IPS-20b (cell line): ENCODE results near the gene PTPRN2.

Experiments
- H3K27ac ChIP-seq: one replicate; pipeline ENCODE4 v1.5.1; 2013; ENCODE audit warnings: low read length
- H3K27me3 ChIP-seq: 2 replicates; pipeline ENCODE4 v1.6.1; 2013; ENCODE audit warnings: mild to moderate bottlenecking, low read length, inconsistent platforms; ENCODE audit not compliant: insufficient read depth
- H3K36me3 ChIP-seq: 2 replicates; pipeline ENCODE4 v1.6.1; 2013; ENCODE audit warnings: low read depth, mild to moderate bottlenecking, inconsistent platforms, low read length, moderate library complexity; ENCODE audit not compliant: insufficient read depth
- H3K4me1 ChIP-seq: 2 replicates; pipeline ENCODE4 v1.6.1; 2013; ENCODE audit warnings: mild to moderate bottlenecking, control low read depth, inconsistent platforms, low read length, moderate library complexity; ENCODE audit not compliant: insufficient read depth
- H3K4me3 ChIP-seq: 2 replicates; pipeline ENCODE4 v1.5.1; 2013; ENCODE audit warnings: mild to moderate bottlenecking, low read length, inconsistent platforms
- H3K9ac ChIP-seq: 2 replicates; pipeline ENCODE4 v1.6.1; 2013; ENCODE audit warnings: low read depth, mild to moderate bottlenecking, inconsistent platforms, low read length, moderate library complexity
- H3K9me3 ChIP-seq: 2 replicates; pipeline ENCODE4 v1.6.1; 2013; ENCODE audit warnings: mild to moderate bottlenecking, low read depth, low read length, inconsistent platforms; ENCODE audit not compliant: insufficient read depth

PTPRN2 gene

DNA sequence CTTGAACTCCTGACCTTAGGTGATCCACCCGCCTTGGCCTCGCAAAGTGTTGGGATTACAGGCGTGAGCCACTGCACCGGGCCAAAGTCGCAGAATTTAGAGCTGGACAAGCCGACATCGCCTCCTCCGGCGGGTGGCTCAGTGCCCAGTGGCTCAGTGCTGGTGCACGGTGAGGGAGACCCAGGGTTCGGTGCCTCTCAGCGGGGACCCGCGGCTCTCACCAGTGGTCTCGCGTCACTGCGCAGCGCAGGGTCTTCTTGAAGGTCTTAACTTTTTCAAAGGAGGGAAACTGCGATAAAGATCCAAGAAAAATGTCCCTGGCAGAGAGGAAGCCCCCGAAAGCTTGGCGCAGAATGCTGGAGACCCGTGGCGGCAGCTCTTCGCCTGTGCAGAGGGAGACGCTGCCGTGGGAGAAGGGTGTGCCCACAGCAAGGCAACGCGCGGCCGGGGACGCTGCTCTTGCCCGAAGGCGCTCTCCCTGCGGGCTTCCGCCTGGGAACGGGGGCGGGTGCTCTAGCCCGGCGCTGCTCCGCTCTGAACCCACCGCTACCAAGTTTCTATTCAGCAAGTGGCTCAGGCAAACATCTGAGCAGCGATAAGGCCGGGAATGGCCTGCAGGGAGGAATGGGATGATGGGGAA lies 926.5 kb downstream of the PTPRN2 start:
- peaks cover 35% of the 10 kb centered on the region for H3K9me3 ChIP-seq
- no peaks in the 10 kb centered on the region for H3K36me3 ChIP-seq
- H3K27me3 ChIP-seq: no peaks in the 10 kb centered on the region
- no peak overlapping the region for H3K9ac ChIP-seq
- no peak overlapping the region for H3K4me3 ChIP-seq
- H3K4me1 ChIP-seq: no peaks in the 10 kb centered on the region
- no peak overlapping the region for H3K27ac ChIP-seq

DNA sequence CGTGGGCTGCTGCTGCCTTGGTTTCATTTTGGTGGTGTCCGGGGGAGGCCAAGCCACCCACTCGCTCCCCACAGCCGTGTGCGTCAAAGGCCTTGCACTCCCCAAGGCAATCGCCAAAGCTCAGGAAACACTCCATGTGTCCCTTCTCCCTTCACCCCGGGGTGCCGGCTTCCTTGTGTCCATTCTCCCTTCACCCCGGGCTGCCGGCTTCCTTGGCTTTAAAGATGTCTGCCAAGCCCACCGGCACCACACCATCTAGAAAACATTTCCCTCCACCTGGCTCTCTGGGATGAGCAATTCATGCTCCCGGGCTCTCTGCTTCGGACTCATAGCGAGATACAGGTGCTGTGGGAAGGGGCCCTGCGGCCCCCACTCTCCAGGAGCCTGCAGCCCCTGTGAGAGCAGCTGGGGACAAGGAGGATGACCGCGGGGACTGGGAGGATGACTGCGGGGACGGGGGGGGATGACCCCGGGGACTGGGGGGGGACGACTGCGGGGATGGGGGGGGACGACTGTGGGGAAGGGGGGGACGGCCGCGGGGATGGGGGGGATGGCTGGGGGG lies 928.7 kb downstream of the PTPRN2 start:
- Histone ChIP-seq H3K36me3 (no peaks in the 10 kb centered on the region), H3K27ac (no peak overlapping the region), H3K9me3 (peaks cover 41% of the 10 kb centered on the region), H3K4me3 (no peak overlapping the region), H3K27me3 (no peaks in the 10 kb centered on the region), H3K4me1 (no peaks in the 10 kb centered on the region), H3K9ac (no peak overlapping the region)

GRCh38 chr7:157657741-157658740 lies 929.6 kb downstream of the PTPRN2 start:
- no peaks in the 10 kb centered on the region for H3K36me3 ChIP-seq
- H3K27ac ChIP-seq: no peak overlapping the region
- no peak overlapping the region for H3K4me3 ChIP-seq
- no peak overlapping the region for H3K9ac ChIP-seq
- H3K27me3 ChIP-seq: no peaks in the 10 kb centered on the region
- peaks cover 47% of the 10 kb centered on the region for H3K9me3 ChIP-seq
- no peaks in the 10 kb centered on the region for H3K4me1 ChIP-seq

DNA sequence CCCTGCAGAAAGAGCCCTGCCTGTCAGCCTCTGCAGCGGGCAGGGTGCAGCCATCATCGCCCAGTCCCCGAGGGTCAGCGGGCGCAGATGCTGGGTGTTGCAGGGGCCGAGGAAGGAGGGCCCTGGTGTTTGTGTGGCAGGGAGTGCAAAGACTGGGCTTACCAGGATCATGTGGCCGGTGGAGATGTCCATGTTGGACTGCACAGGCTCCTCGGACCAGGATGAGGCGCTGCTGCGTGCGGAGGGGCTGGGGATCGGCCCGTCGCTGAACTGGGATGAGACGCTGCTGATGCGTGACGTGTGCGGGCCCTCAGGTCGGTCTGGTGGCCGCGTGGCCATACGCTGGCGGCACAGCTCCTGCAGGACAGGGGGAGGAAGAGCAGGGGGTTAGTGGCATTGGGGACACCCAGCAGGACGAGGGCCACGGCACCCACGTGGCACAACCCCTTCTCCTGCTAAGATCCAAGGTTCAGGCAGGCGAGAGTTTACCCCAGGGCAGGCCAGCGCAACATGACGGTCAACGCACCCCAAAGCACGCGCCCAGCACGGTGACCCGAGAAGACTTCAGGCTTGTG lies 931.3 kb downstream of the PTPRN2 start:
- H3K27ac ChIP-seq: no peak overlapping the region

DNA sequence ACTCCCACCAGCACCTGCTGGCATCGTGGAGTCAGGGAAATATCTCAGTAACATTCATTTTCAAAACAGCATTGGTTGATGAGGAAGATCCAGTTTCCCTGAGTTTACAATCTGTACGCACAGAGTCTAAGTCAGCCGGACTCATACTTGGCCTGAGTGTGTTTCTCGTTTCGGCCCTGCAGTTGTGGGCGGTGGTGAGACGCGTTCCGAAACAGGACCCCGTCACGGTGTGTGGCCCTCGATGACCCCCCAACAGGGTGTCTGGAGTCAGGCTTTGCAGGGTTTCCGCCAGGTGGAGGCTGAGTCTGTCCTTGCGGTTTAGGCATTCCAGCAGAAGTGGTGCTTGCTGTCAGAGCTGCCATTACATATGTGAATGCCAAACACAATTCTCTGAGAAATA lies 933.3 kb downstream of the PTPRN2 start:
- Histone ChIP-seq H3K27me3 (no peaks in the 10 kb centered on the region), H3K27ac (no peak overlapping the region), H3K9me3 (peaks cover 52% of the 10 kb centered on the region), H3K9ac (no peak overlapping the region), H3K4me3 (no peak overlapping the region), H3K4me1 (no peaks in the 10 kb centered on the region), H3K36me3 (no peaks in the 10 kb centered on the region)

More for the DNA sequence above, 931.3 kb downstream of the PTPRN2 start:
- Histone ChIP-seq H3K36me3 (no peaks in the 10 kb centered on the region), H3K9me3 (peaks cover 52% of the 10 kb centered on the region), H3K9ac (no peak overlapping the region), H3K27me3 (no peaks in the 10 kb centered on the region), H3K4me1 (no peaks in the 10 kb centered on the region), H3K4me3 (no peak overlapping the region)

- H3K36me3 ChIP-seq: no peaks in the 10 kb centered on the region
- no peak overlapping the region for H3K27ac ChIP-seq
- peaks cover 52% of the 10 kb centered on the region for H3K9me3 ChIP-seq
- no peak overlapping the region for H3K4me3 ChIP-seq
- H3K27me3 ChIP-seq: no peaks in the 10 kb centered on the region
- no peak overlapping the region for H3K9ac ChIP-seq
- H3K4me1 ChIP-seq: no peaks in the 10 kb centered on the region
Observed at GRCh38 chr7:157653827-157654207, 933.8 kb downstream of the PTPRN2 start.

- H3K27me3 ChIP-seq: no peaks in the 10 kb centered on the region
Observed at GRCh38 chr7:157652954-157653826, 934.4 kb downstream of the PTPRN2 start.

GRCh38 chr7:157652161-157652953 lies 935.3 kb downstream of the PTPRN2 start:
- H3K4me1 ChIP-seq: no peaks in the 10 kb centered on the region
- H3K27me3 ChIP-seq: no peaks in the 10 kb centered on the region
- H3K27ac ChIP-seq: no peak overlapping the region
- no peak overlapping the region for H3K4me3 ChIP-seq
- H3K9me3 ChIP-seq: peaks cover 45% of the 10 kb centered on the region
- no peak overlapping the region for H3K9ac ChIP-seq
- H3K36me3 ChIP-seq: no peaks in the 10 kb centered on the region

More at GRCh38 chr7:157652954-157653826, 934.4 kb downstream of the PTPRN2 start:
- Histone ChIP-seq H3K4me1 (no peaks in the 10 kb centered on the region), H3K27ac (no peak overlapping the region), H3K36me3 (no peaks in the 10 kb centered on the region), H3K9ac (no peak overlapping the region), H3K9me3 (peaks cover 51% of the 10 kb centered on the region), H3K4me3 (no peak overlapping the region)

DNA sequence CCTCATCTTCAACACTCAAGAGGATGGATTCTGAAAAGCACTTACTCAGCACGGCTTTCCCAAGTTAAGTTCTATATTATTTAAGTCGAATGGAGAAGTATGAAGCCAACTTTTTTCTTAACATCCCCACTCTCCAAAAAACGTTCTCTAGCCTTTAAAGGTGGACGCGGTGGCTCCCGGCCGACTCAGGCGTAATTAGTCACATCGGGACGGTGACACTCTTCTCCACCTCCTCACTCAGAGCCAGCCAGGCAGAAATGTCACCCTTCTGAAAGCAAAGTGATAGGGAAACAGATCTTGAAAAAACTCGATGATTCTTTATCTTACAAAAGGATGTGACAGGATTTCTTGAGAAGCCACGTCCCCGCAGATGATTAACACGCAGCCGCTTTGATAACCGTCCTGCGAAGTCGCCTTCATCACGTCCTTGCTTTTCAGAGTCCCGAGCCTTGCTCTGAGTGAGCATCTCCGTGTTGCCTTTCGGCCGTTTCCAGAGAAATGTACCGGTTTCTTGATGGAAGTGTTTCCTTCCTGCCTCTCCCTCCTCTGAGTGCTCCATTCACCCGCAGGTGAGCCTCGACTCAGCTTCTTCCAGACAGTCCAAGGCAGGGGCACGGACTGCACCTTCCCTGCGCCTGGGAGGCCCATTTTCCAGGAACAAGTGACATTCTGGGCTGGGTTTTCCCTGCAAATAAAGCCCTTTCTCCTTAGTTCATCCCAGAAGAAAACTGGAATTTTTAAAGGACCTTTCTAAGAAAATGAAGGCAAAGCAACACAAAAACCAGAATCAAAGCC lies 936.1 kb downstream of the PTPRN2 start:
- peaks cover 39% of the 10 kb centered on the region for H3K9me3 ChIP-seq
- no peaks in the 10 kb centered on the region for H3K36me3 ChIP-seq
- H3K4me3 ChIP-seq: no peak overlapping the region
- no peak overlapping the region for H3K27ac ChIP-seq
- no peaks in the 10 kb centered on the region for H3K4me1 ChIP-seq
- H3K9ac ChIP-seq: no peak overlapping the region
- no peaks in the 10 kb centered on the region for H3K27me3 ChIP-seq

DNA sequence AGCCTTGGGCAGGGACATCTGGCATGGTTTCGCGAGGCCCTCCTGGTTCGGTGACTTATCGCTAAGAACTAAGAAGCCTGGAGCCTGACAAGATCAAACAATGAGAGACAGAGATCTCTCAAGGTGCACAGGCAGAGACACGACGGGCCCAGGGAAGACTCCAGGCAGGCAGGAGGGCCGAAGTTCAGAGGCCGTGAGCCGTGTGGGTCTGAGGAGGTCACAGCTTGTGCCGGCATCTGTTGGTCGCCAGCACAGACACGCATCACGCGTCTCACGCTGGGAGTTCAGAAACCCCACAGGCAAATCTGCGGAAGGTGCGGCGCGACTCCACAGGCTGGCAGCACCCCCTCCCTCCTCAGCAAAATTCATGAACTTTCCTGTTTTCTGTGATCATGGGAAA lies 936.8 kb downstream of the PTPRN2 start:
- Histone ChIP-seq H3K4me3 (no peak overlapping the region), H3K27ac (no peak overlapping the region), H3K36me3 (no peaks in the 10 kb centered on the region), H3K27me3 (no peaks in the 10 kb centered on the region), H3K4me1 (no peaks in the 10 kb centered on the region), H3K9me3 (peaks cover 40% of the 10 kb centered on the region), H3K9ac (no peak overlapping the region)
